Stimulated activated CD4-positive, alpha-beta T cell treated with anti-CD3 and anti-CD28 coated beads, Interleukin-15, amount 100 ng/mL, for 24 hours (primary cell): ENCODE results near the gene HBZ.
"Not testable (repeated sequence)": the region's sequence is repeated elsewhere in the genome, so short reads cannot be mapped to it uniquely, and the experiment has no call there.

ENCODE experiments used
- DNase-seq: peaks from one replicate; pipeline ENCODE4 v3.0.0-alpha.2; 2020

The HBZ gene

DNA sequence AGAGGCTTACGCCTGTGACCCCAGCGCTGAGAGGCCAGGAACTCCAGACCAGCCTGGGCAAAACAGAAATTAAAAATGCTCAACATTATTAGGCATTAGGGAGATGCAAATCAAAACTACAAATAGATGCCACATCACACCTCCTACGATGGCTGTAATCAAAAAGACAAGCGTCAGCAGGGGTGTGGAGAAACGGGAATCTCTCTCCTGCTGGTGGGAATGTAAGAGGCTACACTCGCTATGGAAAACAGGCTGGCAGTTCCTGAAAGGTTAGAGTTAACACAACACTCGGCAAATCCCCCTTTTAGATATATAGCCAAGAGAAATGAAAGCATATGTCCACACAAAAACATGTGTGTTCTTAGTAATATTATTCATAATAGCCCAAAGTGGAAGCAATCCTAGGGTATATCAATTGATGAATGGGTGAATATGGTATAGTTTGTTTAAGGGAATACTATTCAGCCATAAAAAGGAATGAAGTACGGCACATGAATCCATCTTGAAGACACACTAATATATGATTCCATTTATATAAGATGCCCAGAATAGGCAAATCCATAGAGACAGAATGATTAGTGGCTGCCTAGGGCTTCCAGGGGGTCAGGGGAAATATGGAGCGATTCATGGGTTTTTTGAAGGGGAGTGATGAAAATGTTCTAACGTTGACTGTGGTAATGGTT, 12.1 kb upstream of the HBZ start:
- DNase-seq: no peak

DNA sequence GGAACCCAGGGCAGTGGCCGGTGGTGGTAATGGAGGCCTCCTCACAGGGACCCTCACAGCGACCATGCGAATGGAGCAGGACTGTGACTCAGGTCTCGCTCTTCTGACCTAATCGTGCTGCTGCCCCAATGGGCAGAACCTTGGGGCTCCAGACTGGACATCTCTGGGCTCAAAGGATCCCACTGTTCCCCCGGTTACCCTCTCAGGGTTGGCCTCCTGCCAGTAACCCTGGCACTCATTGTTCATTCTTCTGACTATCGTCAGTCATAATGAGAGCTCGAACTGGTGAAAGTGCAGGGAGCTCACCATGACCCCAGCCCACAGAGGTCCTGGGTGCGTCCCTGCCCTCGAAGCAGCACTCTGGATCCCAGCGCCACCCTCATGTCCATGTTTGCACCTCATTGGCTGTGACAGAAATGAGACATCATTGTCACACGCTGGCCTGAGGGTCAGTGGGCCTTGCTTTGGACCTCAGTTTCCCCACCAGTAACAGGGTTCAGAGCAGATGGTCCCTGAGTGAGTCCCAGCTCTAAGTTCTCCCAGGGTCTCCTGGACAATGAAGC, 10.0 kb upstream of the HBZ start:
- DNase-seq: no peak

DNA sequence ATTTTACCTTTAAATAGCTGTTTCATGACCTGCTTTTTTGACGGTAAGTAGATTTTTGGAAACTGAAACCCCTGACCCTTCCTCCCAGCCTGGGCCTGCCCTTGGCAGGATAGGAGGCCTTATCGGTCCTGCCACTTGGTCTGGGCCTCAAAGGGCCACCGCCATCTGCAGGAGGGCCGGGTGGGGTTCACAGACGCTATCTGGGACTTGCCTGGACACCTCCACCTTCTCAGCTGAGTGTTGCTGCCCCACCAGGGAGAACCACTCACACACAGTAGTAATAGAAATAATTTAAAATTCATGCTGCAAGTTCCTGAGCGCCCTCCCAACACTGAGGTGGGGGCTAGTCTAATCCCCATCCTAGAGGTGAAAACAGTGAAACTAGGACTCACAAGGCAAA, 9.4 kb upstream of the HBZ start:
- no peak for DNase-seq

DNA sequence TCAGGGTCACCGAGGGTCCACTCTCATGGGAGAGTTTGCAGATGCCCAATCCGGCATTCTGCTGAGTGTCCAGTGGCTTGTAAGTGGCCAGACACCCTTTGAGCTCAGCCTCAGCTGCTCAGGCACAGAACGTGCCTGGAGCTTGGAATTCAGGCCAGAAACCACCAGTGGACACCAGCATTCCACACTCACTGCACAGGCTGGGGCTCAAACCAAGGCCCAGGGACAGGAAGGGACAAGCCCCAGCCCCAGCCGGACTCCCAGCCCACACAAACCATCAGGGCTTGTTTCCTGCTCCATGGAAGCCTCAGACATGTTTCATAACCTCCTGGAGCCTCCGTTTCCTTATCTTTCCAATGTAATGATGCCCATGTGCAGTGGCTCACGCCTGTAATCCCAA, 9.0 kb upstream of the HBZ start:
- no peak for DNase-seq

DNA sequence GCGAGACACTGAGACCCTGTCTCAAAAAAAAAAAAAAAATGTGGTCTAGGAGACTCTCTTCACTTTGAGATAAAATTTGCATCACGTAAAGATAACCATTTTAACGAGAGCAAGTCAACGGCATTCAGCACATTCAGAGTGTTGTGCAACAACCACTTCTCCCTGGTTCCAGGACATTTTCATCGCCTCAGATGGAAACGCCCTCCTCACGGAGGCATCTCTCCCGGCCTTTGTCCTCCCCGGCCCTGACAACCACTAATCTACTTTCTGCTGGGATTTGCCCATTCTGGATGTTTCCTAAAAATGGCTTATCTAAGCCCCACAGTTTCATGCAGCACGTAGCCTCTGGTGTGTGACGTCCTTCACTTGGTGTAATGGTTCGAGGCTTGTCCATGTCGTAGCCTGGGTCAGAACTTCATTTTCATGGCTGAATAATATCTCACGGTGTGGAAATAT, 7.6 kb upstream of the HBZ start:
- no peak for DNase-seq

DNA sequence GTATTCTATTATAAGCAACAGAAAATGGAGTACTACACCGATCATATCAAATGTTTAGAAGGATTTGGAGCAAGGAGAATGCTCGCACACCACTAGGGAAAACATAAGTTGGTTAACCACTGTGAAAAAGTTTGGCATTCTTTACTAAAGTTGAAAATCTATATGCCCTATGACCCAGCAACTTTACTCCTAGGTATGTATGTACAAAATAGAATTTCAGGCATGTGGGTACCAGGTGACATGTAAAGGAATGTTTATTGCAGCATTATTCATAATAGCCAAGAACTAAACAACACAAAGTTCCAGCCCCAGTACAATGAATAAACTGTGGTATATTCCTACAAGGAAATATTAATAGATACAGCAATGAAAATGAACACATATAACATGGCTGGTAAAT, 5.8 kb upstream of the HBZ start:
- DNase-seq: no peak

DNA sequence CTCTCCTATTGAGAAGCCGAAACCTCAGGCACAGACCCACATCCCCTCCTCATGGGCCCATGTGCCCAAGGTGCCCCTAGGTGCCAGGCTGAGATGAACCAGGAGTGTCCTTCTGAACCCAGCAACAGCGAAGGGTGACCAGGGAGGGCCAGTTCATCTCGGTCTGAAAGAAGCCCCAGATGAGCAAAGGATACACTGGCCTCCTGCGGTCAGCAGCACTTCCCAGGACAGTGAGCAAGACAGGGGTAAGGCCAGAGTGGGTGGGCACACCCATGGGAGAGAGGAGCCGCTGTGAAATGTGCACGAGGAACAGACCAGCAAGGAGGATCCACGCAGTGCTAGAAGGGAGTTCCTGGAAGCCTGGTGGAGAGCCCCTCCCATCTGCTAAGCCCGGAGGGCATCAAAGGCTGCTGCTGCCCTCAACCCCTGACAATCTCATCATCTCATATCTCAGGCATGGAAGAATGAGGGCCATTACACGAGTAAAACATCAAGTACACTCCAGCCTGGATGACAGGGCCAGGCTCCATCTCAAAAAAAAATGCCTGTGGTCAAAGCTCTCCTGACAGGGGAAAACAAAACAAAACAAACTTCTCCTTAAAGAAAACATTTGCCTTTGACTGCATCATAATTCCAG, 3.3 kb upstream of the HBZ start:
- no peak for DNase-seq

DNA sequence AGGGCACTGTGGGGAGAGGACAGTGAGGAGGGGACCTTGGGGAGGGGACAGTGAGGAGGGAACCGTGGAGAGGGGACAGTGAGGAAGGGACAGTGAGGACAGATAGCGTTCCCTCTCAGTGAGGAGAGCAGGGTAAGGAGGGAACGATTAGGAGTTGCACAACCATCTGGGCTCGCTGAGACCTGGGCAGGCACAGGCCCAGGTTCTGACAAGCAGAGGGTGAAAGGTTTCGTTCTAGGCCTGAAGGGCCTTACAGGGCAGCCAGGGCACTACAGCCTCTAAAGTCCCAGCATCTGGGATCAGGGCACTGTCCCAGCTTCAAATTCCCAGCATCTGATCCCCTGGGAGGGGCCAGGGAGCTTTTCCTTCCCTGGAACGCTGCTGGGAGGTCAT, 681 bp downstream of the HBZ start:
- not testable (repeated sequence) for DNase-seq

DNA sequence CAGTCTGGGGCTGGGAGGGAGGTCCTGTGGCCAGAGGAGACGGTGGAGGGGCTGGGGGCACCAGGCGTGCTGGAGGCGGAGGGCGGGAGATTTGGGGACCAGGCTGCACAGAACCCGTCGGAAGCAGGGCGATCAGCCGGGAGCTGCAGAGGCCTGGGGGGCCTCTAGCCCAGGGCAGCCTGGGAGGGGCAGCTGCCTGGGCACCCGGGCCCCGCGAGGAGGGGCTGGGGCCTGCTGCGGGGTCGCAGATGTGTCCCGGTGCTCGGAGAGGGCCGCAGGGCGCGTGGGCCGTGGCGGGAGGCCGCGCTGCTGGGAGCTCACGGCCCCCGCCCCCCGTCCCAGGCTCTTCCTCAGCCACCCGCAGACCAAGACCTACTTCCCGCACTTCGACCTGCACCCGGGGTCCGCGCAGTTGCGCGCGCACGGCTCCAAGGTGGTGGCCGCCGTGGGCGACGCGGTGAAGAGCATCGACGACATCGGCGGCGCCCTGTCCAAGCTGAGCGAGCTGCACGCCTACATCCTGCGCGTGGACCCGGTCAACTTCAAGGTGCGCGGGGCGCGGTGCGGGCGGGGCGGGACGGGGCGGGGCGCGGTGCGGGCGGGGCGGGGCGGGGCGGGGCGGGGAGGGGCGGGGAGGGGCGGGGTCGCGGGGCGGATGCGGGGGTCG, 1.2 kb downstream of the HBZ start:
- not testable (repeated sequence) for DNase-seq

DNA sequence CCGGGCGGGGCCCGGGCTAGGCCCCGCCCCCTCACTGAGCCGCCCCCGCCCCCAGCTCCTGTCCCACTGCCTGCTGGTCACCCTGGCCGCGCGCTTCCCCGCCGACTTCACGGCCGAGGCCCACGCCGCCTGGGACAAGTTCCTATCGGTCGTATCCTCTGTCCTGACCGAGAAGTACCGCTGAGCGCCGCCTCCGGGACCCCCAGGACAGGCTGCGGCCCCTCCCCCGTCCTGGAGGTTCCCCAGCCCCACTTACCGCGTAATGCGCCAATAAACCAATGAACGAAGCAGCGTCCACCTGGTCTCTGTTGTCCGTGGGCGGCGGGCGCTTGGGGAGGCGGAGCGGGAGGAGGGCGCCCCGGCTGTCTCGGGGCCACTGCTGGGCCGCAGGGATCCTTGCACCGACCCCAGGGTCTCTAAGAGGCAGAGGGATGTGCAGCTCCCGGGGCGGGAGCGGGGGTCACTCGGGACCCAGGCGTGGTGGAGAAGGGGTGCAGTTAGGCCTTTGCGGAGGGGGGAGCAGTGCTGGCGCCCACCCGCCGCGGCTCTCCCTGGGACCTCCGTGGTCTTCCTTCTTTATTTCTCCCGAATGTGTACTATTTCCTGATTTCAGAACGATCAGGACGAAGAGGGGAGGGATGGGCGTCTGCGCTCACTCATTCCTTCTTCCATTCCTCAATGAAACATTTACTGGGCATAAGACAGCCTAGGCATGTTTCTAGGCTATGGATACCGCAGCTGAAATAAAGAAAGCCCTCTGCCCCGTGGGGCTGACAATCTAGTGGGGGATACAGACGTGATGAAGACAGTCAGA, 2.0 kb downstream of the HBZ start:
- DNase-seq: peak; percentile 30

DNA sequence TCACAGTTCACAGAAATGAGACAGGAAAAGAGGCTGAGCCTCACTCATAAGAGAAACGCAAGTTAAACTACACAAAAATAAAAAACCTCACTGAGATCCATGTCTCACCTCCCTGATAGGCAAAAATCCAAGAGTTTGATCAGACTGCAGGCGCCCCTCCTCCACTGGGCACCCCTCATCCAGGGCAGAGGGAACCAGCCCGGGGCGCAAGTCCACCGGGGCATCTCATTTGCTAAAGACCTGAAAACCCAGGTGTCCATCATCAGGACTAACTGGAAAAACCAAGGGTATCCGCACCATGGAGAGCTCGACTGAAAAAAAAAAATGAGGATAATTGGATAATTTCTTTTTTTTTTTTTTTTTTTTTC, 2.6 kb downstream of the HBZ start:
- DNase-seq: no peak

DNA sequence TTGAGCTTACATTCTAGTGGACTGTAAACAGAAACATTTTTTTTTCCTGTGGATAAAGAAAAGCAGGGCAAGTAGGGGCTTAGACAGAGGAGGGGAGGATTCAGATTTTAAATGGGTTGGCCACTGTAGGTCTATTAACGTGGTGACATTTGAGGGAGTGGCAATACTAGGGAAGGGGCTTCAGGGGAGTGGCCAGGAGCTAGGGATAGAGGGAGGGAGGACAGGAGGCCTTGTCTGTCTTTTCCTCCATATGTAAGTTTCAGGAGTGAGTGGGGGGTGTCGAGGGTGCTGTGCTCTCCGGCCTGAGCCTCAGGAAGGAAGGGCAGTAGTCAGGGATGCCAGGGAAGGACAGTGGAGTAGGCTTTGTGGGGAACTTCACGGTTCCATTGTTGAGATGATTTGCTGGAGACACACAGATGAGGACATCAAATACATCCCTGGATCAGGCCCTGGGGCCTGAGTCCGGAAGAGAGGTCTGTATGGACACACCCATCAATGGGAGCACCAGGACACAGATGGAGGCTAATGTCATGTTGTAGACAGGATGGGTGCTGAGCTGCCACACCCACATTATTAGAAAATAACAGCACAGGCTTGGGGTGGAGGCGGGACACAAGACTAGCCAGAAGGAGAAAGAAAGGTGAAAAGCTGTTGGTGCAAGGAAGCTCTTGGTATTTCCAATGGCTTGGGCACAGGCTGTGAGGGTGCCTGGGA, 6.8 kb downstream of the HBZ start:
- DNase-seq: no peak

DNA sequence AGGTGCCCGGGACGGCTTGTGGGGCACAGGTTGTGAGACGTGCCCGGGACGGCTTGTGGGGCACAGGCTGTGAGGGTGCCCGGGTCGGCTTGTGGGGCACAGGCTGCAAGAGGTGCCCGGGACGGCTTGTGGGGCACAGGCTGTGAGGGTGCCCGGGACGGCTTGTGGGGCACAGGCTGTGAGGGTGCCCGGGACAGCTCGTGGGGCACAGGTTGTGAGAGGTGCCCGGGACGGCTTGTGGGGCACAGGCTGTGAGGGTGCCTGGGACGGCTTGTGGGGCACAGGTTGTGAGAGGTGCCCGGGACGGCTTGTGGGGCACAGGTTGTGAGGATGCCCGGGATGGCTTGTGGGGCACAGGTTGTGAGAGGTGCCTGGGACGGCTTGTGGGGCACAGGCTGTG, 7.8 kb downstream of the HBZ start:
- DNase-seq: not testable (repeated sequence)

DNA sequence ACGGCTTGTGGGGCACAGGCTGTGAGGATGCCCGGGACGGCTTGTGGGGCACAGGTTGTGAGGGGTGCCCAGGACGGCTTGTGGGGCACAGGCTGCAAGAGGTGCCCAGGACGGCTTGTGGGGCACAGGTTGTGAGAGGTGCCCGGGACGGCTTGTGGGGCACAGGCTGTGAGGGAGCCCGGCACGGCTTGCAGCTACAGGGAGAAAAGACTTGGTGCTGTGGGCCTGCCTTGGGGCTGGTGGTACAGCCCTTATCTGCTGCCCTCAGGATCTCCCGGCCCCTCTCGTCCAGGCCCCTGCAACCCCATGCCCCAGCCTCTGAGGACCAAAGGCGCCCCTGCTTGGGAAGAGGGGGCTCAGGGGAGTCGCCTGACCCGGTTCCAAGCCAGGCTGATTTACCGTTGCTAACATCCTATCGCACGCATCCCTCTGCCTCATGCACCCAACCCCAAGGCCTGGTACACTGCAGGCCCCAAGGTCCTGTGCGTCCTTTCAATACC, 8.3 kb downstream of the HBZ start:
- DNase-seq: no peak

DNA sequence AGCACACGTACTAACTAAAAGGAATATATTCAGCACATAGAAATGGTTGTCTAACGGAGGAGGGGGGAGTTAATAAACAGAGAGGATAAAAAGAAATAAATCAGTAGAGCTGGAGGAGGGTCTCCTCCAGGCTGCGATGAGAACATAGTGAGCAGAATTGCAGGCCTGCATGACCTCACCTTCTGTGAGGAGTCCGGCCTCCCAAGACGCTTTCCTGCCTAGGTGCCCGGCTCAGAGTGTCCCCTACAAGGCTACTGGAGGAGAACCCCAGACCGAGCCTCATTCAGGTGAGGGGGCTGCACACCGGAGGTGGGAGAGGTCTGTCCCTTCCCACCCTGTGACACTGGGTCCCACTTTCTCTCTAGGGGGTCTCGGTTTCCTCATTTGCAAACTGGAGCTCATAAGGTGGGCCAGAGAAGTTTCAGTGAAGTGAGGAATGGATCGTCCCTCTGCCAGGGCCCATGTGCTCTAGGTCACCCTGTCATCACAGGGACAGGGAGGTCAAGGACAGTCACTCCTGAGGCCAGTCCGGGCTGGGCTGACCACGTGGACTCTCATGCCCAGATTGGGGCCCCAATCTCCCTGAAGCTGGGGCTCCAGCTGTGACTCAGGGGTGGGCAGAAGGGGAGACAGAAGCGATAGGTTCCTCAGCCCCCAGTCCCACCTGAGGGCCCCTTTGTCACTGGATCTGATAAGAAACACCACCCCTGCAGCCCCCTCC, 10.0 kb downstream of the HBZ start:
- DNase-seq: no peak

DNA sequence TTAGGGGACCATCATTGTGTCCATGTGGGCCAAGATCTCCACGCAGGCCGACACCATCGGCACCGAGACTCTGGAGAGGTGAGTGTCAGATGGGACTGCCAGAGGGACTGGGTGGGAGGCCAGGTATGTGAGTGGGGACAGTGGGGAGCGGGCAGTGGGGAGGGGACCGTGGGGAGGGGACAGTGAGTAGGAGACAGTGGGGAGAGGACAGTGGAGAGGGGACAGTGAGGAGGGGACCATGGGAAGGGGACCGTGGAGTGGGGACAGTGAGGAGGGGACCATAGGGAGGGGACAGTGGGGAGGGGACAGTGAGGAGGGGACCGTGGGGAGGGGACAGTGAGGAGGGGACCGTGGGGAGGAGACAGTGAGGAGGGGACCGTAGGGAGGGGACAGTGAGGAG, 10.7 kb downstream of the HBZ start:
- not testable (repeated sequence) for DNase-seq

DNA sequence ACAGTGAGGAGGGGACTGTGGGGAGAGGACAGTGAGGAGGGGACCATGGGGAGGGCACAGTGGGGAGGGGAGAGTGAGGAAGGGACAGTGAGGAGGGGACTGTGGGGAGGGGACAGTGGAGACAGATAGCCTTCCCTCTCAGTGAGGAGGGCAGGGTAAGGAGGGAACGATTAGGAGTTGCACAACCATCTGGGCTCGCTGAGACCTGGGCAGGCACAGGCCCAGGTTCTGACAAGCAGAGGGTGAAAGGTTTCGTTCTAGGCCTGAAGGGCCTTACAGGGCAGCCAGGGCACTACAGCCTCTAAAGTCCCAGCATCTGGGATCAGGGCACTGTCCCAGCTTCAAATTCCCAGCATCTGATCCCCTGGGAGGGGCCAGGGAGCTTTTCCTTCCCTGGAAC, 11.3 kb downstream of the HBZ start:
- DNase-seq: not testable (repeated sequence)

DNA sequence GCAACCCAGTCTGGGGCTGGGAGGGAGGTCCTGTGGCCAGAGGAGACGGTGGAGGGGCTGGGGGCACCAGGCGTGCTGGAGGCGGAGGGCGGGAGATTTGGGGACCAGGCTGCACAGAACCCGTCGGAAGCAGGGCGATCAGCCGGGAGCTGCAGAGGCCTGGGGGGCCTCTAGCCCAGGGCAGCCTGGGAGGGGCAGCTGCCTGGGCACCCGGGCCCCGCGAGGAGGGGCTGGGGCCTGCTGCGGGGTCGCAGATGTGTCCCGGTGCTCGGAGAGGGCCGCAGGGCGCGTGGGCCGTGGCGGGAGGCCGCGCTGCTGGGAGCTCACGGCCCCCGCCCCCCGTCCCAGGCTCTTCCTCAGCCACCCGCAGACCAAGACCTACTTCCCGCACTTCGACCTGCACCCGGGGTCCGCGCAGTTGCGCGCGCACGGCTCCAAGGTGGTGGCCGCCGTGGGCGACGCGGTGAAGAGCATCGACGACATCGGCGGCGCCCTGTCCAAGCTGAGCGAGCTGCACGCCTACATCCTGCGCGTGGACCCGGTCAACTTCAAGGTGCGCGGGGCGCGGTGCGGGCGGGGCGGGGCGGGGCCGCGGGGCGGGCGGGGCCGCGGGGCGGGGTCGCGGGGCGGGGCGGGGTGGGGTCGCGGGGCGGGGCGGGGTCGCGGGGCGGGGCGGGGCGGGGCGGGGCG, 11.8 kb downstream of the HBZ start:
- not testable (repeated sequence) for DNase-seq

DNA sequence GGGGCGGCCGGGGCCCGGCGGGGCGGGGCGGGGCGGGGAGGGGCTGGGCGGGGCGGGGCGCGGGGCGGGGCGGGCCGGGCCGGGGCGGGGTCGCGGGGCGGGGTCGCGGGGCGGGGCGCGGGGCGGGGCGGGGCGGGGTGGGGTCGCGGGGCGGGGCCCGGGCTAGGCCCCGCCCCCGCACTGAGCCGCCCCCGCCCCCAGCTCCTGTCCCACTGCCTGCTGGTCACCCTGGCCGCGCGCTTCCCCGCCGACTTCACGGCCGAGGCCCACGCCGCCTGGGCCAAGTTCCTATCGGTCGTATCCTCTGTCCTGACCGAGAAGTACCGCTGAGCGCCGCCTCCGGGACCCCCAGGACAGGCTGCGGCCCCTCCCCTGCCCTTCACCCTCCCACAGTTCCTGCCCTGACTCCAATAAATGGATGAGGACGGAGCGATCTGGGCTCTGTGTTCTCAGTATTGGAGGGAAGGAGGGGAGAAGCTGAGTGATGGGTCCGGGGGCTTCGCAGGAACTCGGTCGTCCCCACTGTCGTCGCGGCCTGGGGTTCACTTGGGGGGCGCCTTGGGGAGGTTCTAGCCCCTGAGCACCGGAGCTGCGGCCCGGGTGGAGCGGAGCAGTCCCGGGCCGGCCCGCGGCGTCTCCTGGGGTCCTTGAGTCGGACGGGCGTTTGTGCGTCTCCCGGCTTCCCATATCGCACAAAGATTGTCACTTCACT, 12.5 kb downstream of the HBZ start:
- no peak for DNase-seq
